WI38 (cell line): Measurements from ENCODE around the gene CREB3L4.

Source experiments
- H3K4me3 ChIP-seq: 2 replicates; pipeline ENCODE4 v1.5.1; 2011; ENCODE audit warnings: low read depth, mild to moderate bottlenecking, control low read depth, low read length
- TF ChIP-seq, protein P1 (sequence below): IDR thresholded peaks from 2 replicates; pipeline ENCODE4 v1.5.1; 2012; ENCODE audit warnings: low read depth, mild to moderate bottlenecking, control low read depth, low read length

Gene CREB3L4, protein sequence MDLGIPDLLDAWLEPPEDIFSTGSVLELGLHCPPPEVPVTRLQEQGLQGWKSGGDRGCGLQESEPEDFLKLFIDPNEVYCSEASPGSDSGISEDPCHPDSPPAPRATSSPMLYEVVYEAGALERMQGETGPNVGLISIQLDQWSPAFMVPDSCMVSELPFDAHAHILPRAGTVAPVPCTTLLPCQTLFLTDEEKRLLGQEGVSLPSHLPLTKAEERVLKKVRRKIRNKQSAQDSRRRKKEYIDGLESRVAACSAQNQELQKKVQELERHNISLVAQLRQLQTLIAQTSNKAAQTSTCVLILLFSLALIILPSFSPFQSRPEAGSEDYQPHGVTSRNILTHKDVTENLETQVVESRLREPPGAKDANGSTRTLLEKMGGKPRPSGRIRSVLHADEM

DNA sequence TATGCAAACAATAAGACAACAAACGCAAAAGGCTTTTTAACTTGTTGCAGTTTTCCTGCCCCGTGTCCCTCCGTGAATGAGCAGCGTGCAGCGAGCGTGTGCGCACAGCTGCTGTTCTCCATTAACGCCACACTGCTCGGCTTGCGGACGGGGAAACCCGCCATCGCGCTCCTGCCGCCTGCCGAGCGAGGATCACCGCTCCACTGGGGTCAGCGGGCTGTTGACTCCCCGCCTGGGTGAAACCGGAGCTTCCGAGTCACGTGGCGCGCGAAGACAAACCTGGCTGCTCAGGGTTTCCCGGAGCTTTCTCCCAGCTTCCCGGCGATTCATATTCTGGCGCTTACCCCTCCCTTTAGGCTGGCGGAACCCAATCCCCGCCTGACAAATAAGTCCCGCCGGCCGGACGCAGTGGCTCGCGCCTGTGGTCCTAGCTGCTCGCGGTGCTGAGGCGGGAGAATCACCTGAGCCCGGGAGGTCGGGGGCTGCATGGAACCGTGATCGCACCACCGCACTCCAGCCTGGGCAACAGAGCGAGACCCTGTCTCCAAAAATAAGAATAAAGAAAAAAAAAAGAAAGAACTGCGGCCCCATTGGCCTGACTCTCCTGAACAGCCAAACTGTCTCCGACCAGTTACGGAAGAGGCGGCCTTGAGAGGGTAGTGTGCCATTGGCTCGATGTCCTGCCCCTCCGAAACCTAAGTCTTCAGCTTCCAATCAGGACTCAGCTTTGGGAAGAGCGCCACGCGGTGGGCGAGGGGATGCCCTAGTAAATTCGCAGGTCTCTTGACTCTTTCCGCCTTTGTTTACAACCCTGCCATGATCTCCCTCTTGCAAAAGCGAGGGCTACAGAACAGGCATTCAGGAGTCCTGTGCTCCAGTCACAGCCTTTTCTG, at the start of gene CREB3L4:
TSS of gene CREB3L4 (plus strand) at position 796 of the 893 bp plus-strand sequence. CDS start 624 bp downstream, outside the sequence.
- TF ChIP-seq, protein P1, sequence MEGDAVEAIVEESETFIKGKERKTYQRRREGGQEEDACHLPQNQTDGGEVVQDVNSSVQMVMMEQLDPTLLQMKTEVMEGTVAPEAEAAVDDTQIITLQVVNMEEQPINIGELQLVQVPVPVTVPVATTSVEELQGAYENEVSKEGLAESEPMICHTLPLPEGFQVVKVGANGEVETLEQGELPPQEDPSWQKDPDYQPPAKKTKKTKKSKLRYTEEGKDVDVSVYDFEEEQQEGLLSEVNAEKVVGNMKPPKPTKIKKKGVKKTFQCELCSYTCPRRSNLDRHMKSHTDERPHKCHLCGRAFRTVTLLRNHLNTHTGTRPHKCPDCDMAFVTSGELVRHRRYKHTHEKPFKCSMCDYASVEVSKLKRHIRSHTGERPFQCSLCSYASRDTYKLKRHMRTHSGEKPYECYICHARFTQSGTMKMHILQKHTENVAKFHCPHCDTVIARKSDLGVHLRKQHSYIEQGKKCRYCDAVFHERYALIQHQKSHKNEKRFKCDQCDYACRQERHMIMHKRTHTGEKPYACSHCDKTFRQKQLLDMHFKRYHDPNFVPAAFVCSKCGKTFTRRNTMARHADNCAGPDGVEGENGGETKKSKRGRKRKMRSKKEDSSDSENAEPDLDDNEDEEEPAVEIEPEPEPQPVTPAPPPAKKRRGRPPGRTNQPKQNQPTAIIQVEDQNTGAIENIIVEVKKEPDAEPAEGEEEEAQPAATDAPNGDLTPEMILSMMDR, result peak; percentile 13; the same call in 1 of the 2 replicates

GRCh38 chr1:153919876-153920852, 47.5 kb upstream of the CREB3L4 start:
- peak overlapping the region; percentile 27 for H3K4me3 ChIP-seq
- TF ChIP-seq, protein P1, result no peak

More for the DNA sequence above, at the start of gene CREB3L4:
- H3K4me3 ChIP-seq, result peak within 1 kb of the TSS; percentile 54

GRCh38 chr1:153921080-153921802, 46.5 kb upstream of the CREB3L4 start:
- TF ChIP-seq, protein P1, result no peak
- H3K4me3 ChIP-seq, result peak overlapping the region; percentile 81

GRCh38 chr1:153921803-153922075, 46.0 kb upstream of the CREB3L4 start:
- H3K4me3 ChIP-seq, result peak overlapping the region; percentile 81
- TF ChIP-seq, protein P1, result no peak

GRCh38 chr1:153922076-153922971, 45.4 kb upstream of the CREB3L4 start:
- H3K4me3 ChIP-seq, result peak overlapping the region; percentile 81
- TF ChIP-seq, protein P1, result no peak
